OCI-LY7 (cell line): ENCODE data around the gene ANKS1B. TPM values are rescaled to one million over a fixed set of nuclear protein-coding genes. Genes with fewer than 3 reads are reported as not detected.

Experiments
- BruUV-seq: library from RNA; stranded (reverse); fragments of 400-500 nt; replicated peaks from 2 replicates; lab custom pipeline; 2021; lab: Mats Ljungman, UMichigan
- CTCF ChIA-PET: fragments of 300-600 bp; sonication (Branson Sonifier 250); formaldehyde crosslinking; loops from one replicate; lab custom pipeline; 2022; ENCODE audit warnings: antibody characterized with exemption; ENCODE audit not compliant: unreplicated experiment; lab: Charles Lee
- POLR2A ChIA-PET: fragments of 300-600 bp; sonication (Branson Sonifier 250); formaldehyde crosslinking; loops from one replicate; lab custom pipeline; 2022; ENCODE audit warnings: antibody characterized with exemption; lab: Charles Lee
- DNase-seq: peaks from one replicate; pipeline ENCODE4 v3.0.0-alpha.2; 2015; ENCODE audit warnings: low spot score
- H2AFZ ChIP-seq: fragments of 200-600 bp; sonication (generic), shearing (Covaris generic); 2 replicates; pipeline ENCODE4 v1.6.1; 2014; ENCODE audit warnings: mild to moderate bottlenecking, antibody characterized with exemption, low read length, moderate library complexity
- H3K27ac ChIP-seq: fragments of 200-600 bp; sonication (generic); 2 replicates; pipeline ENCODE4 v1.5.1; 2014; ENCODE audit warnings: mixed run types, low read depth, mild to moderate bottlenecking, moderate library complexity, low read length, inconsistent platforms; ENCODE audit not compliant: poor library complexity, severe bottlenecking
- H3K36me3 ChIP-seq: fragments of 200-600 bp; sonication (generic); 2 replicates; pipeline ENCODE4 v1.6.1; 2014; ENCODE audit warnings: mild to moderate bottlenecking, antibody characterized with exemption, low read length, moderate library complexity, mixed read lengths; ENCODE audit not compliant: insufficient read depth
- H3K4me1 ChIP-seq: fragments of 200-600 bp; sonication (generic); 2 replicates; pipeline ENCODE4 v1.5.1; 2014; ENCODE audit warnings: mild to moderate bottlenecking, low read length; ENCODE audit not compliant: insufficient read depth, poor library complexity, severe bottlenecking
- H3K4me2 ChIP-seq: fragments of 200-600 bp; sonication (generic); 2 replicates; pipeline ENCODE4 v1.6.1; 2014; ENCODE audit warnings: mild to moderate bottlenecking, low read length
- H3K4me3 ChIP-seq: fragments of 200-600 bp; sonication (generic); 2 replicates; pipeline ENCODE4 v1.5.1; 2014; ENCODE audit warnings: mild to moderate bottlenecking, low read depth, low read length; ENCODE audit not compliant: poor library complexity, severe bottlenecking
- H3K79me2 ChIP-seq: fragments of 200-600 bp; sonication (generic); 2 replicates; pipeline ENCODE4 v1.6.1; 2016; ENCODE audit warnings: low read depth, mild to moderate bottlenecking, low read length, moderate library complexity, mixed read lengths; ENCODE audit not compliant: insufficient read depth
- H3K9me2 ChIP-seq: fragments of 200-600 bp; sonication (generic); 2 replicates; pipeline ENCODE4 v1.6.1; 2016; ENCODE audit warnings: mild to moderate bottlenecking, low read length, mixed read lengths; ENCODE audit not compliant: insufficient read depth
- H3K9me3 ChIP-seq: fragments of 200-600 bp; sonication (generic); 2 replicates; pipeline ENCODE4 v1.6.1; 2014; ENCODE audit warnings: mild to moderate bottlenecking, mixed run types, low read length, mixed read lengths
- H4K20me1 ChIP-seq: fragments of 200-600 bp; sonication (generic); 2 replicates; pipeline ENCODE4 v1.6.1; 2014; ENCODE audit warnings: mild to moderate bottlenecking, antibody characterized with exemption, low read length, moderate library complexity, mixed read lengths; ENCODE audit not compliant: insufficient read depth
- CTCF ChIP-seq: fragments of 200-600 bp; sonication (generic); conservative IDR thresholded peaks from 2 replicates; pipeline ENCODE4 v1.5.1; 2014; ENCODE audit warnings: mild to moderate bottlenecking, antibody characterized with exemption, low read length, moderate library complexity, mixed read lengths
- EZH2phosphoT487 ChIP-seq: fragments of 200-600 bp; sonication (generic); IDR thresholded peaks from 2 replicates; pipeline ENCODE4 v1.6.1; 2018; ENCODE audit warnings: low read depth, borderline replicate concordance, mild to moderate bottlenecking, mixed run types, antibody characterized with exemption, low read length, moderate library complexity, mixed read lengths
- intact Hi-C: fragments of 100-400 bp; cut with micrococcal nuclease; formaldehyde crosslinking; loops from one replicate; pipeline ENCODE4 v1.10.0; 2022; ENCODE audit not compliant: unreplicated experiment
- total RNA-seq, 2 experiments: library from RNA; depleted of rRNA in 1 of 2; stranded (reverse); fragments of >200 nt in 1 of 2; shearing (Covaris generic) in 1 of 2; gene quantifications; 2 replicates each; pipeline ENCODE4 v1.2.3, GENCODE V29; 2014 to 2022

Gene ANKS1B
- total RNA-seq, 2 experiments from 2014 or later = 2.9 to 6.0 TPM

GRCh38 chr12:99648183-99648582 is 336.6 kb downstream of the ANKS1B start:
- Histone ChIP-seq H4K20me1 (no peaks in the 10 kb centered on the region), H3K9me2 (no peaks in the 10 kb centered on the region), H3K4me3 (no peak overlapping the region), H3K9me3 (peaks cover 14% of the 10 kb centered on the region; the same call in 1 of the 2 replicates), H2AFZ (peak overlapping the region; percentile 22; the same call in 1 of the 2 replicates), H3K4me1 (no peaks in the 10 kb centered on the region), H3K36me3 (no peaks in the 10 kb centered on the region; the same call in 1 of the 2 replicates), H3K79me2 (no peaks in the 10 kb centered on the region), H3K4me2 (no peak overlapping the region), H3K27ac (no peak overlapping the region)
- CTCF ChIA-PET = no interaction called here
- DNase-seq = no peak
- TF ChIP-seq CTCF (no peak), EZH2phosphoT487 (no peak)
- BruUV-seq = no TSS peak
- intact Hi-C loops = no loop called here
- POLR2A ChIA-PET = interaction anchor here (0.7 kb wide), 1 partner anchor 846 kb away, joined by 4 read pairs; no protein-coding TSS in a partner anchor

DNA sequence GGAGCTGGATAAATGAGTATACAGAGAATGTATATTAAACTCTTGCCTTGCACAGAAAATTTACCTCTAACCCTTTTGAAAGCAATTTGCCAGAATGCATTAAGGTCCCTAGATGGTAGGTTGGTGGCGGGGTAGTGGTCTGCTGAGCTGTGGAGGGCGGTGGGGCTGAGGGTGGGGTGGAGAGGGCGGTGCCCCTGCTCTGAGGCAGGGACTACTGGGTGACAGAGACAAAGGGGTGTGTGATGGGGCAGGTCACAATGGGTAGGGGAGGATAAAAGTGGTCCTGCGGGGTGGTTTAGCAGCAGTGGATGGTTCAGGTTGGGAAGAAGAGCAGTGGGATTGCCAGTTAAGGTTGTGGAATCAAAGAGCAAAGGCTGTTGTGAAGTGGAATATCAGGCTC is 337.3 kb downstream of the ANKS1B start, which contains the start of gene GARIN6:
Gene GARIN6 (plus strand): TSS at position 301 of the 400 bp plus-strand sequence. CDS start 422 bp downstream, outside the sequence.
- BruUV-seq = no TSS peak
- ChIA-PET POLR2A (interaction anchor here (0.5 kb wide), 1 partner anchor 217 kb away, joined by 4 read pairs; no protein-coding TSS in a partner anchor), CTCF (no interaction called here)
- H3K4me1 ChIP-seq = no peaks in the 10 kb centered on the region
- no peaks in the 10 kb centered on the region for H3K9me2 ChIP-seq
- no peaks in the 10 kb centered on the region; the same call in 1 of the 2 replicates for H3K36me3 ChIP-seq
- no peak within 1 kb of the TSS for H3K4me3 ChIP-seq
- intact Hi-C loops = no loop called here
- H4K20me1 ChIP-seq = no peaks in the 10 kb centered on the region
- no peak within 1 kb of the TSS for H3K4me2 ChIP-seq
- no peak within 1 kb of the TSS for H3K27ac ChIP-seq
- no peak for DNase-seq
- no peak for TF ChIP-seq CTCF
- no peak for TF ChIP-seq EZH2phosphoT487
- H3K9me3 ChIP-seq = peaks cover 14% of the 10 kb centered on the region; the same call in 1 of the 2 replicates
- H2AFZ ChIP-seq = peak within 1 kb of the TSS; percentile 22; the same call in 1 of the 2 replicates
- no peaks in the 10 kb centered on the region for H3K79me2 ChIP-seq

DNA sequence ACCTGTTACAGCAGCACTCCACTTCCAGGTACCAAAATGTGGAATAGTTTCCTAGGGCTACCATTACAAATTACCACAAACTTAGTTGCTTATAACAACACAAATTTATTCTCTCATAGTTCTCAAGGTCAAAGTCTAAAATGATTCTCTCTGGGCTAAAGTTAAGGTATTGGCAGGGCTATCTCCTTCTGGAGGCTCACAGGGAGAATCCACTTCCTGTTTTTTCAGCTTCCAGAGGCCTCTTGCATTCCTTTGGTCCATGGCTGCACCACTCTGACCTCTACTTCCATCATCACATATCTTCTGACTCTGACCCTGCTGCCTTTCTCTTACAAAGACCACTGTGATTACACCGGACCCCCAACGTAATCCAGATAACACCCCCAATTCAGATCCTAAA is 340.1 kb downstream of the ANKS1B start:
- CTCF ChIA-PET = no interaction called here
- intact Hi-C loops = no loop called here
- no peak overlapping the region for H3K4me3 ChIP-seq
- H2AFZ ChIP-seq = peak overlapping the region; percentile 4; the same call in 1 of the 2 replicates
- H3K27ac ChIP-seq = no peak overlapping the region
- peaks cover under 1% of the 10 kb centered on the region; the same call in 1 of the 2 replicates for H3K36me3 ChIP-seq
- H3K9me2 ChIP-seq = no peaks in the 10 kb centered on the region
- no peak overlapping the region for H3K4me2 ChIP-seq
- POLR2A ChIA-PET = interaction anchor here (0.9 to 1.3 kb wide), 2 partner anchors 14 to 198 kb away, joined by 3 read pairs; no protein-coding TSS in a partner anchor
- no peaks in the 10 kb centered on the region for H4K20me1 ChIP-seq
- H3K79me2 ChIP-seq = no peaks in the 10 kb centered on the region
- TF ChIP-seq EZH2phosphoT487 (no peak), CTCF (no peak)
- no peak for DNase-seq
- no TSS peak for BruUV-seq
- no peaks in the 10 kb centered on the region; the same call in 1 of the 2 replicates for H3K9me3 ChIP-seq
- H3K4me1 ChIP-seq = no peaks in the 10 kb centered on the region
